IMR-90 (cell line): ENCODE measurements around the gene ANKRD7. TPM values are rescaled to one million over a fixed set of nuclear protein-coding genes. Genes with fewer than 3 reads are reported as not detected.

Experiments used
- ATAC-seq: fragments of 200-7000 bp; cut with Tn5 transposase; 2 replicates; pipeline ENCODE4 v1.9.1; 2020; ENCODE audit warnings: low read depth, mild to moderate bottlenecking, moderate library complexity
- BruUV-seq: library from RNA; stranded (reverse); fragments of 400-500 nt; replicated peaks from 2 replicates; lab custom pipeline; 2021; lab: Mats Ljungman, UMichigan
- CTCF ChIA-PET: fragments of 300-600 bp; formaldehyde crosslinking; extraction: SDS; loops from one replicate; lab custom pipeline; 2021; ENCODE audit warnings: antibody characterized with exemption; lab: Yijun Ruan, JAX
- POLR2A ChIA-PET: fragments of 300-600 bp; sonication (Branson Sonifier 250); formaldehyde crosslinking; loops from one replicate; lab custom pipeline; 2022; ENCODE audit warnings: antibody characterized with exemption; ENCODE audit not compliant: unreplicated experiment; lab: Charles Lee
- DNase-seq: peaks from one replicate; pipeline ENCODE4 v3.0.0; 2013
- H2AFZ ChIP-seq: replicated peaks from 2 replicates; pipeline ENCODE3; 2013; ENCODE audit warnings: low read length, mild to moderate bottlenecking; ENCODE audit not compliant: poor library complexity
- H2AK5ac ChIP-seq: 2 replicates; pipeline ENCODE4 v1.6.1; 2013; ENCODE audit warnings: low read depth, low read length, inconsistent platforms
- H2AK9ac ChIP-seq: replicated peaks from 2 replicates; pipeline ENCODE3; 2013; ENCODE audit warnings: mild to moderate bottlenecking, low read depth, low read length, moderate library complexity; ENCODE audit not compliant: poor library complexity
- H2BK120ac ChIP-seq: 2 replicates; pipeline ENCODE4 v1.6.1; 2013; ENCODE audit warnings: low read depth, low read length, inconsistent platforms
- H2BK15ac ChIP-seq: 3 replicates; pipeline ENCODE4 v1.6.1; 2013; ENCODE audit warnings: low read depth, low read length, inconsistent platforms
- H2BK20ac ChIP-seq: 2 replicates; pipeline ENCODE4 v1.6.1; 2013; ENCODE audit warnings: low read depth, mild to moderate bottlenecking, inconsistent platforms, low read length, moderate library complexity
- H2BK5ac ChIP-seq: 2 replicates; pipeline ENCODE4 v1.6.1; 2013; ENCODE audit warnings: mild to moderate bottlenecking, low read depth, low read length, inconsistent platforms; ENCODE audit not compliant: poor library complexity, severe bottlenecking
- H3K14ac ChIP-seq: replicated peaks from 2 replicates; pipeline ENCODE4 v1.6.1; 2013; ENCODE audit warnings: low read depth, low read length, inconsistent platforms
- H3K18ac ChIP-seq: 2 replicates; pipeline ENCODE4 v1.6.1; 2013; ENCODE audit warnings: low read depth, low read length, control low read depth
- H3K23ac ChIP-seq: 2 replicates; pipeline ENCODE4 v1.6.1; 2013; ENCODE audit warnings: low read depth, low read length, inconsistent platforms
- H3K27ac ChIP-seq: 2 replicates; pipeline ENCODE4 v1.5.1; 2013; ENCODE audit warnings: mild to moderate bottlenecking, control low read depth, low read length; ENCODE audit not compliant: insufficient read depth
- H3K27me3 ChIP-seq: 2 replicates; pipeline ENCODE4 v1.6.1; 2013; ENCODE audit warnings: low read length; ENCODE audit not compliant: control insufficient read depth, insufficient read depth
- H3K36me3 ChIP-seq: 2 replicates; pipeline ENCODE4 v1.6.1; 2013; ENCODE audit warnings: low read length, mixed read lengths; ENCODE audit not compliant: control insufficient read depth, insufficient read depth
- H3K4ac ChIP-seq: 2 replicates; pipeline ENCODE4 v1.6.1; 2013; ENCODE audit warnings: low read depth, low read length, inconsistent platforms
- H3K4me1 ChIP-seq: 2 replicates; pipeline ENCODE4 v1.6.1; 2013; ENCODE audit warnings: low read length, mixed read lengths; ENCODE audit not compliant: control insufficient read depth, insufficient read depth
- H3K4me2 ChIP-seq: 2 replicates; pipeline ENCODE4 v1.6.1; 2013; ENCODE audit warnings: low read depth, mild to moderate bottlenecking, control low read depth, low read length, moderate library complexity
- H3K4me3 ChIP-seq: 2 replicates; pipeline ENCODE4 v1.5.1; 2013; ENCODE audit warnings: low read depth, mild to moderate bottlenecking, control low read depth, low read length, moderate library complexity; ENCODE audit not compliant: insufficient read depth
- H3K56ac ChIP-seq: 2 replicates; pipeline ENCODE4 v1.6.1; 2013; ENCODE audit warnings: low read length, inconsistent platforms; ENCODE audit not compliant: insufficient read depth; ENCODE audit errors: extremely low read depth
- H3K79me1 ChIP-seq, 2 experiments: 2 replicates each; pipeline ENCODE4 v1.6.1; 2013; ENCODE audit warnings: low read length in 2 of 2, inconsistent platforms in 1 of 2, low read depth in 1 of 2
- H3K9ac ChIP-seq: 2 replicates; pipeline ENCODE4 v1.6.1; 2013; ENCODE audit warnings: low read depth, low read length, control low read depth
- H3K9me1 ChIP-seq: 2 replicates; pipeline ENCODE4 v1.6.1; 2013; ENCODE audit warnings: low read length, inconsistent platforms; ENCODE audit not compliant: insufficient read depth
- H3K9me3 ChIP-seq: 2 replicates; pipeline ENCODE4 v1.6.1; 2013; ENCODE audit warnings: low read length; ENCODE audit not compliant: control insufficient read depth, insufficient read depth
- H4K20me1 ChIP-seq: 2 replicates; pipeline ENCODE4 v1.6.1; 2013; ENCODE audit warnings: low read length, inconsistent platforms; ENCODE audit not compliant: insufficient read depth
- H4K5ac ChIP-seq: 2 replicates; pipeline ENCODE4 v1.6.1; 2013; ENCODE audit warnings: mild to moderate bottlenecking, low read depth, low read length, control low read depth
- H4K8ac ChIP-seq, 2 experiments: 2 replicates each; pipeline ENCODE4 v1.6.1; 2013; ENCODE audit warnings: low read depth in 2 of 2, low read length in 2 of 2, control low read depth in 1 of 2, inconsistent platforms in 1 of 2
- H4K91ac ChIP-seq: 2 replicates; pipeline ENCODE4 v1.6.1; 2013; ENCODE audit warnings: low read depth, low read length, inconsistent platforms; ENCODE audit not compliant: insufficient read depth
- CEBPB ChIP-seq: IDR thresholded peaks from 2 replicates; pipeline ENCODE4 v1.6.1; 2012; ENCODE audit warnings: low read depth, low read length, improper control_type of control experiment
- CHD1 ChIP-seq: IDR thresholded peaks from 2 replicates; pipeline ENCODE4 v1.6.1; 2012; ENCODE audit warnings: low read depth, low read length, improper control_type of control experiment
- FOS ChIP-seq: fragments of 150-350 bp; IDR thresholded peaks from 2 replicates; pipeline ENCODE4 v1.6.1; 2016; ENCODE audit warnings: low read depth, low read length
- POLR2A ChIP-seq: IDR thresholded peaks from 2 replicates; pipeline ENCODE4 v1.6.1; 2012; ENCODE audit warnings: mild to moderate bottlenecking, low read depth, low read length
- RAD21 ChIP-seq: IDR thresholded peaks from 2 replicates; pipeline ENCODE4 v1.6.1; 2012; ENCODE audit warnings: low read length, improper control_type of control experiment
- SMC3 ChIP-seq: fragments of 150-350 bp; IDR thresholded peaks from 2 replicates; pipeline ENCODE4 v1.6.1; 2016; ENCODE audit warnings: low read depth, mild to moderate bottlenecking, antibody characterized with exemption, low read length, moderate library complexity
- WGBS, 2 experiments: methylation state at CpG; one replicate each; pipeline versions ENCODE4 v1.1.5 to v1.1.7; 2013; ENCODE audit warnings: missing lambda C conversion rate in 2 of 2; ENCODE audit not compliant: insufficient read length in 1 of 2; ENCODE audit errors: extremely low coverage in 2 of 2; 5-methylcytosine and 5-hydroxymethylcytosine counted together
- dilution Hi-C: fragments of 300-500 bp; cut with HindIII; formaldehyde crosslinking; loops from one replicate; pipeline ENCODE4 v1.14.3; 2018; ENCODE audit warnings: low sequenced_read_pairs; ENCODE audit not compliant: unreplicated experiment
- in situ Hi-C: fragments of 300-500 bp; cut with MboI; formaldehyde crosslinking; loops from 3 replicates; pipeline ENCODE4 v1.14.3; 2019; ENCODE audit warnings: low sequenced_read_pairs, inconsistent platforms, mixed read lengths
- intact Hi-C: fragments of 100-400 bp; cut with micrococcal nuclease; formaldehyde crosslinking; loops from 2 replicates; pipeline ENCODE4 v1.10.0; 2022
- polyA plus RNA-seq, 3 experiments: library from polyadenylated mRNA; depleted of rRNA; stranded (reverse); fragments of >200 nt; gene quantifications; 2 replicates each; pipeline ENCODE4 v1.2.3, GENCODE V29; 2012; ENCODE audit warnings: low replicate concordance in 1 of 3
- total RNA-seq: library from RNA; depleted of rRNA; stranded (reverse); fragments of >200 nt; gene quantifications from 2 replicates; pipeline ENCODE4 v1.2.3, GENCODE V29; 2012
- TF ChIP-seq, protein P1 (sequence below): conservative IDR thresholded peaks from 2 replicates; pipeline ENCODE4 v1.5.1; 2012; ENCODE audit warnings: mild to moderate bottlenecking, low read depth, low read length, improper control_type of control experiment

ANKRD7 gene
- total and polyA plus RNA-seq, 2 of the 4 experiments (the other 2 are of a cell fraction): 0.17 to 0.18 TPM

DNA sequence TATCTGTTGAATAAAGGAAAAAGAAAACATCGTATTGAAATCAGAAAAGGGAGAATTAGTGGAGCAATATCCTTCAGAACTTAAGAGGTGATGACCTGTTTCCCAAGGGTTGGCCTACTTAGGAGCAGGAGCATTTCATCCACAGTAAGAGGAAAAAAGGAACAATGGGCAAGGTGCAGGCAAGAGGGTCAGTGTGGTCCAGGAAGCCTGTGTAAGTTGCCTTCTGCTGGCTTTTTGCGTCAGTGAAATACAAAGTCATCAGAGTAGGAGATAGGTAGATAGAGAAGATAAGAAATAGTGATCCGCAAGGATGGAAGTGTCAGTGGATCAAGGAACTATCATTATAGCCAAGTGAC lies 5.4 kb upstream of the ANKRD7 start:
- Histone ChIP-seq H3K4me2 (no peak overlapping the region), H3K18ac (no peak overlapping the region), H3K9ac (no peak overlapping the region), H3K9me3 (no peaks in the 10 kb centered on the region), H3K36me3 (no peaks in the 10 kb centered on the region), H3K4me3 (no peak overlapping the region), H4K8ac (no peak overlapping the region), H2AK9ac (no peak overlapping the region), H3K4me1 (no peaks in the 10 kb centered on the region), H3K4ac (no peak overlapping the region), H2BK120ac (no peak overlapping the region), H3K56ac (no peak overlapping the region), H2BK20ac (no peak overlapping the region), H2AK5ac (no peak overlapping the region), H4K20me1 (no peaks in the 10 kb centered on the region), H2AFZ (no peak overlapping the region), H3K27me3 (no peaks in the 10 kb centered on the region; the same call in 1 of the 2 replicates), H2BK15ac (no peak overlapping the region), H3K23ac (no peak overlapping the region), H3K9me1 (no peaks in the 10 kb centered on the region), H4K91ac (no peak overlapping the region), H2BK5ac (no peak overlapping the region), H3K79me1 (no peaks in the 10 kb centered on the region), H3K14ac (no peak overlapping the region), H3K27ac (no peak overlapping the region), H4K5ac (no peak overlapping the region)
- ATAC-seq: no peak
- dilution Hi-C loops (no loop called here), in situ Hi-C loops (no loop called here), intact Hi-C loops (no loop called here)
- TF ChIP-seq RAD21: no peak
- no peak for TF ChIP-seq SMC3
- no peak for TF ChIP-seq POLR2A
- TF ChIP-seq FOS: no peak
- no peak for TF ChIP-seq CHD1
- no peak for TF ChIP-seq CEBPB
- TF ChIP-seq, protein P1, sequence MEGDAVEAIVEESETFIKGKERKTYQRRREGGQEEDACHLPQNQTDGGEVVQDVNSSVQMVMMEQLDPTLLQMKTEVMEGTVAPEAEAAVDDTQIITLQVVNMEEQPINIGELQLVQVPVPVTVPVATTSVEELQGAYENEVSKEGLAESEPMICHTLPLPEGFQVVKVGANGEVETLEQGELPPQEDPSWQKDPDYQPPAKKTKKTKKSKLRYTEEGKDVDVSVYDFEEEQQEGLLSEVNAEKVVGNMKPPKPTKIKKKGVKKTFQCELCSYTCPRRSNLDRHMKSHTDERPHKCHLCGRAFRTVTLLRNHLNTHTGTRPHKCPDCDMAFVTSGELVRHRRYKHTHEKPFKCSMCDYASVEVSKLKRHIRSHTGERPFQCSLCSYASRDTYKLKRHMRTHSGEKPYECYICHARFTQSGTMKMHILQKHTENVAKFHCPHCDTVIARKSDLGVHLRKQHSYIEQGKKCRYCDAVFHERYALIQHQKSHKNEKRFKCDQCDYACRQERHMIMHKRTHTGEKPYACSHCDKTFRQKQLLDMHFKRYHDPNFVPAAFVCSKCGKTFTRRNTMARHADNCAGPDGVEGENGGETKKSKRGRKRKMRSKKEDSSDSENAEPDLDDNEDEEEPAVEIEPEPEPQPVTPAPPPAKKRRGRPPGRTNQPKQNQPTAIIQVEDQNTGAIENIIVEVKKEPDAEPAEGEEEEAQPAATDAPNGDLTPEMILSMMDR: no peak
- no CpG with 5 or more reads among the region's 3 CpGs for WGBS, 2 experiments
- no TSS peak for BruUV-seq
- CTCF ChIA-PET: no interaction called here
- POLR2A ChIA-PET: no interaction called here
- DNase-seq: no peak
